IPS DF 6.9 (cell line): Measurements from ENCODE around the gene CRIP1.

Source experiments
- DNase-seq: peaks from one replicate; pipeline ENCODE4 v3.0.0-alpha.2; 2013; ENCODE audit warnings: low read depth, low spot score
- H3K27ac ChIP-seq: one replicate; pipeline ENCODE4 v1.5.1; 2013; ENCODE audit warnings: low read length, control low read depth
- H3K27me3 ChIP-seq: 2 replicates; pipeline ENCODE4 v1.6.1; 2013; ENCODE audit warnings: mild to moderate bottlenecking, low read length; ENCODE audit not compliant: control insufficient read depth, insufficient read depth
- H3K36me3 ChIP-seq: 2 replicates; pipeline ENCODE4 v1.6.1; 2013; ENCODE audit warnings: low read length; ENCODE audit not compliant: control insufficient read depth, insufficient read depth
- H3K4me1 ChIP-seq: 2 replicates; pipeline ENCODE4 v1.6.1; 2013; ENCODE audit warnings: low read length; ENCODE audit not compliant: control insufficient read depth, insufficient read depth
- H3K4me3 ChIP-seq: 2 replicates; pipeline ENCODE4 v1.5.1; 2013; ENCODE audit warnings: mild to moderate bottlenecking, low read length
- H3K9me3 ChIP-seq: 2 replicates; pipeline ENCODE4 v1.6.1; 2013; ENCODE audit warnings: low read length, inconsistent platforms; ENCODE audit not compliant: control insufficient read depth, insufficient read depth
- WGBS: extraction: QIAGEN DNeasy Blood & Tissue Kit; methylation state at CpG from one replicate; pipeline ENCODE4 v1.1.7; 2013; ENCODE audit warnings: mixed read lengths, missing lambda C conversion rate; ENCODE audit not compliant: insufficient read length, insufficient coverage; 5-methylcytosine and 5-hydroxymethylcytosine counted together

CRIP1 gene

DNA sequence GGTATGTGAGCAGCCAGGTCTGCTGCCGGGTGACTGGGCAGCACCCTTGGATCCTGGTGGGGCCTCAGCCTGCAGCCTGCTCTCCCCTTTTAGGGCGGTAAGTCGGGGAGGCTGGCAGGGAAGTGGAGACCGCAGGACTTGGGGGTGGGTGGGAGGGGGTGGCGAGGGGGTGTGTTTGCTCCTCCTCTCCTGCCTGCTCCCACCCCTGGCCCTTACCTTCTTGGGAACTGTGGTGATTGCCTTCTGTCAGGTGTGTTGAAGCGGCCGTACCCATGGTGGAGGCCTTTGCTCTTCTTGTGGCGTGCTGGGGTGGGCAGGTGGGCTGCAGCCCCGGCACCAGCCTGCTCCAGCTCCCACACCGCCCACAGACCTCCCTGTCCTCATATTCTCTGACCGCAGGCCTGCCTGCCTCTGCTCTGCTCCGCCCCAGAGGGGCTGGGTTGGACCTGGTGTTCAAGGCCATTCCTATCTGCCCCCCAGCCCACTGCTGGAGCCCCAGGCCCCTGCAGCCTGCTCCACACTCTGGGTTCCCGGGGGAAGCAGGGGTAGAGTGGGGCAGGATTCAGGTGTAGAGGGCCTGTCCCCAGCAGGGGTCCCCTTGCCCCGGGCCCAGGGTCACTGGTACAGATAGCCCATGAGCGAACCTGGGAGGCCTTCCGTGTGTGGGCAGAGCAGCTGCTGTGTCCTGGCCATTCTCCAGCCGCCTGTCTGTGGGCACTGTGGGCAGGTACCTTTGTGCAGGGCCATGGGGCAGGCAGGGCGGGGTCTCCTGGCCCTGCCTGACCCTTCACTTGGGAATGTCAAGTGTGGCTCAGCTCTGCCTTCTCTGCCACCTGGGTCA, 9.5 kb downstream of the CRIP1 start:
- Histone ChIP-seq H3K27ac (no peak overlapping the region), H3K27me3 (no peaks in the 10 kb centered on the region), H3K4me3 (no peak overlapping the region), H3K9me3 (no peaks in the 10 kb centered on the region), H3K36me3 (no peaks in the 10 kb centered on the region; the same call in 1 of the 2 replicates), H3K4me1 (no peaks in the 10 kb centered on the region; the same call in 1 of the 2 replicates)
- DNase-seq = no peak
- WGBS = no CpG with 5 or more reads among the region's 18 CpGs

DNA sequence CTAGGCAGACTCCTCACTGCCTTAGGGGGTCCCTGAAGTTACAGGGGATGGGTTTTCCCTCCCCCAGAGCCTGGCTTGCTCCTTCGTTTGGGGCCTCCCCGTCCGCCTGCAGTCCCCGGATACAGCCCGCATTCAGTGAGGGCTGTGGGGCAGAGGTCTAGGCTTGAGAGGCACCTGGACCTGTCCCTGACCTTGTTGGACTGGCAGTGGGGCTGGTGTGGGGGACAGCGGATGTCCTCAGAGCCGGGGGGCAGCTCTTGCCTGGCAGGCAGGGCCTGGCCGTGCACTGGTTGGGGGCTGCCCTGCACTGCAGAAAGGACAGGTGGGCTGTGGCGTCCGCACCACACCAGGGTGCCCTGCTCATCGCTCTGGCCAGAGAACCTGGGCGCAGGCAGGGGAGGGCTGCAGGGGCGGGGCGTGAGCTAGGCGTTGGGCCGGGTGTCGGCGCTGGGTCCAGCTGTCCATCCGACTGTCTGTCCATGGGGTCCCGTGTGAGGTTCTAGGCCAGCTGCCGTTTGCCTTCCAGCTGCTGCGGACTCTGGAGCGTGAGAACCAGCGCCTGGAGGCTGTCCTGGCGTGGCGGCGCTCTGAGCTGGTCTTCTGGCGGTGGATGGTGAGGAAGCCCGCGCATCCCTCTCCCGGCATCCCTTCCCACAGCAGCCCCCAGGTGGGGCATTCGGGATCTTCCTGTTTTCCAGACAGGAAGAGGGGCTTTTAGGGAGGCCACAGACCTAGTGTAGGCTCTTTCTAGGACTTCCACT, 10.3 kb downstream of the CRIP1 start:
- Histone ChIP-seq H3K4me1 (no peaks in the 10 kb centered on the region; the same call in 1 of the 2 replicates), H3K9me3 (no peaks in the 10 kb centered on the region), H3K27me3 (no peaks in the 10 kb centered on the region), H3K36me3 (no peaks in the 10 kb centered on the region; the same call in 1 of the 2 replicates), H3K4me3 (no peak overlapping the region; the same call in 1 of the 2 replicates), H3K27ac (no peak overlapping the region)
- WGBS = no CpG with 5 or more reads among the region's 32 CpGs
- DNase-seq = no peak

DNA sequence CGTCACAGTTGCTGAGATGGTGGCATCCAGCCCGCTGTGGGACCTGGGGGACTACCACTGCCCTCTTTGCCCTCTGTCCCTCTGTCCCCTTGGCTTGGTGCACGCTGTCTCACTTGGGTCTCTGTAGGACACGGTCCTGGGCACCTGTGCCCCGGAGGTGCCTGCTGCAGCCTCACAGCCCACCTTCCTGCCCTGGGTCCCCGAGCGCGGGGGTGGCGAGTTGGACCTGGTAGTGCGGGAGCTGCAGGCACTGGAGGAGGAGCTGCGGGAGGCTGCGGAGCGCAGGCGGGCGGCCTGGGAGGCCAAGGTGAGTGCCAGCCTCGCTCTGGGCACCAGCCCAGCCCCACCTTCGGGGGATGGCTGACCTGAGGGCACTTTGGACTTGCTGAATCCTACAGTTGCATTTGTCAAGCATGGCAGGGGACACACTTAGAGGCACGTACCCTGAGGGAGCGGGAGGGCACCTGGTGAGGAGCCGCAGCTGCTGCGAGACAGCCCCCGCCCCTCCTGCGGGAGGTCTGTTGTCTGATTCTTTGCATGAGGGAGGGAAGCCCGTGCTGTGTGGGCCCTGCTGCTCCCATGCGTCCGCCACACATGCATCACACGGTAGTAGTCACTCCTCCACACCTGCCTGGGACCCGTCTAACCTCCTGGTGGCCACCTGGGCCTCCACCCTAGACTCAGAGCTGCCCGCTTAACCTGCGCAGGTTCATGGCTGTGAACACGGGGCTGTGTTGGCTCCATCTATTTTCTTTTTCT, 11.2 kb downstream of the CRIP1 start:
- Histone ChIP-seq H3K36me3 (no peaks in the 10 kb centered on the region; the same call in 1 of the 2 replicates), H3K9me3 (no peaks in the 10 kb centered on the region), H3K27ac (no peak overlapping the region), H3K4me1 (no peaks in the 10 kb centered on the region; the same call in 1 of the 2 replicates), H3K27me3 (no peaks in the 10 kb centered on the region), H3K4me3 (no peak overlapping the region)
- no peak for DNase-seq
- no CpG with 5 or more reads among the region's 31 CpGs for WGBS

DNA sequence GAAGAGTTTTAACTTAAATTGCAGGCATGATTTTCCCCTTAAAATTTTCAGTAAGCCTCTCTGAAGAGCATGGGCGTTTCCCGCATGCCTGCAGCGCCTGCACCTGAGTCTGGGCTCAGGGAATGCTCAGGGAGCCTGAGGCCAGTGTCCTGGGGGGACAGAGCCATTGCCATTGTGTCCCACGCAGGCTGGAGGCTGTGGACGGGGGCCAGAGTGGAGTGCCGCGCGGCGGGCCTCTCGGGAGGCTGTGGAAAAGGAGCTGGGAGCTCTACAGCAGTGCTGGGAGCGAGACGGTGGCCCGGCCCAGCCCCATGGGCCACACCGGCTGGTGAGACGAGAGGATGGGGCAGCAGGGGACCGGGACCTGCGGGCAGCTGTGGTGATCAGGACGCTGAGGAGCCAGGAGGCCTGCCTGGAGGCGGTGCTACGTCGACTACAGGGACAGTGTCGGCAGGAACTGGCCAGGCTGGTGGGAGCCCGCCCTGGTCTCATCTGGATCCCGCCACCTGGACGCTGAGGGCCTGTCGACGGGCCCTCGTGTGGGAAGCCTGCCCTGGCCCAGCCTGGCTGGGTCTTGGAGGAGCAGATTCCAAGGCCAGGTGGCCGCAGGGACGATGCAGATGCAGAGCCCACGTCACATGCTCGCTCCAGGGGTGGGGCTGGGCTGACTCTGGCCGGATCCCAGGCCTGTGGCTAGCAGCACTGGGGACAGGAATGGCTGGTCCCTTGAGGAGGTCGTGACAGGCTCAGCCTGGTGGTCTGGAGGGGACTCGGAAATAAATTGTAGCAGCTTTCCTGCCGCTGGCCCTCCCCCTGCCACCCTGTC, 12.0 kb downstream of the CRIP1 start:
- no peak for DNase-seq
- no peak overlapping the region for H3K27ac ChIP-seq
- H3K4me1 ChIP-seq = no peaks in the 10 kb centered on the region; the same call in 1 of the 2 replicates
- H3K27me3 ChIP-seq = no peaks in the 10 kb centered on the region
- no peaks in the 10 kb centered on the region; the same call in 1 of the 2 replicates for H3K9me3 ChIP-seq
- no CpG with 5 or more reads among the region's 36 CpGs for WGBS
- no peak overlapping the region for H3K4me3 ChIP-seq
- H3K36me3 ChIP-seq = no peaks in the 10 kb centered on the region; the same call in 1 of the 2 replicates

DNA sequence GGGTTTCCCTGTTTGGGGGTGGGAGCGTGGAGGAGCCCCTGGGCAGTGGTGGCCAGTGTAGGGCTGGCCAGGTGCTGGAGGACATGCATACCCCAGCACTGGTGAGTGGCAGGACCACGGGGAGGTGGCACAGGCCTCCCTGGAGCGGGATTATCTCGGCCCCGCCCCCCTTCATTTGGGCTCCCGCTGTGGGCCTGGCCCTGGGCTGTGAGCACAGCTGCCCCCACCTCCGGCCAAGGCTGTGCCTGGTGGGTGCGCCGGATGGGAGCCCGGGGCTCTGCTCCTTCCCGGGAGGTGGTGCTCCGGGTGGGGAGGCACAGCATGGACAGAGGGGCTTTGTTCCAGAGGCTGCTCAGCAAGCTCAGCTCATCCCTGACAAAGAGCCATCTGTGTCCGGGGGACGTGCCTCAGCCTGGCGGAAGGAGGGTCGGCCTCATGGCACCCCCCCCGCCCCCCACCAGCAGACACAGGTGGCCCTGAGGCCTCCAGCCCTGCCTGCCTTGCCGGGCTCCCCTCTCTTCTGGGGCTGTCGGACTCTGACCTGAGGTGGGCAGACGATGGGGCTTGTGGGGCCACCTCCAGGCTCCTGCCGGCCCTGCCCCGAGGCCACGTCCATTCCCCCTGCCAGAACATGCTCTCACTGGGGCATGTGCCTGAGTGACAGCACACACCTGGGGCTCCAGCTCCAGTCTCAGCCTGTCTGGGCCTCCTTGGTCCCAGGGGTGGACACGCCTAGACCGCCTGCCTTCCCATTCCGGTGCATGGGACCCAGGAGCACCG, 12.8 kb downstream of the CRIP1 start:
- no peaks in the 10 kb centered on the region; the same call in 1 of the 2 replicates for H3K4me1 ChIP-seq
- H3K27ac ChIP-seq = no peak overlapping the region
- H3K9me3 ChIP-seq = no peaks in the 10 kb centered on the region; the same call in 1 of the 2 replicates
- H3K36me3 ChIP-seq = no peaks in the 10 kb centered on the region; the same call in 1 of the 2 replicates
- no peak for DNase-seq
- no peak overlapping the region for H3K4me3 ChIP-seq
- WGBS = no CpG with 5 or more reads among the region's 27 CpGs
- H3K27me3 ChIP-seq = no peaks in the 10 kb centered on the region

DNA sequence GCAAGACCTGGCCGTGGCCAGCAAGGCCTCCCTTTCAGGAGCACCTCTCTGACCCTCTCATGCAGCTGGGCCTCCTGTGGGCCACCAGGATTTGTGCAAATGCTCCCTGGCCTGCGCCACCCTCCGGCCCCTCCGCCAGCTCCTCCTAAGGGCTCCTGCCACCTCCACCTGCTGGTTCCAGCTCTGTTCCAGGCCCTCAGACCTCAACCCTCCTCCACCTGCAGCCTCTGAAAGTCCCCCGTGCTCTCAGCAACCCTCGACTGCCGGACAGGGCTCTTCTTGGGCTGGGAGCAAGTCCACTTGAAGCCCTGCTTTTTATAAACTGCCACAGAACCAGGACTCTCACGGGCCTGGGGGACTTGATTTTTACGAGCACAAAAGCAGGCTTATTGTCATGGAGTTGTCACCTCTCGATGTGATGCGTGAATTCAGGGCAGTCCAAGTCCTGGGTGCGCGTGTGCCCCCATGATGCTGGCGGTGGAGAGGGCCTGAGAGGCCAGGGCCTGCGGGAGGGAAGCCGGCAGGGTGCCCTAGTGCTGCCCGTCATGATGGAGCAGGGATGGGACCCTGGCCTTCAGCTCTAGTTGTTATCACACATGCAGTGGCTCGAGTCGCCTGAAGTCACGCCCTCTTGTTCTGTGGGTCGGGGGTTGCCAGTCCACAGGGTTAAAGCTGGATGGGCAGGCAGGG, 13.5 kb downstream of the CRIP1 start:
- Histone ChIP-seq H3K27ac (no peak overlapping the region), H3K36me3 (no peaks in the 10 kb centered on the region; the same call in 1 of the 2 replicates), H3K4me1 (no peaks in the 10 kb centered on the region; the same call in 1 of the 2 replicates), H3K27me3 (no peaks in the 10 kb centered on the region), H3K9me3 (no peaks in the 10 kb centered on the region; the same call in 1 of the 2 replicates), H3K4me3 (no peak overlapping the region)
- DNase-seq = no peak
- no CpG with 5 or more reads among the region's 21 CpGs for WGBS

DNA sequence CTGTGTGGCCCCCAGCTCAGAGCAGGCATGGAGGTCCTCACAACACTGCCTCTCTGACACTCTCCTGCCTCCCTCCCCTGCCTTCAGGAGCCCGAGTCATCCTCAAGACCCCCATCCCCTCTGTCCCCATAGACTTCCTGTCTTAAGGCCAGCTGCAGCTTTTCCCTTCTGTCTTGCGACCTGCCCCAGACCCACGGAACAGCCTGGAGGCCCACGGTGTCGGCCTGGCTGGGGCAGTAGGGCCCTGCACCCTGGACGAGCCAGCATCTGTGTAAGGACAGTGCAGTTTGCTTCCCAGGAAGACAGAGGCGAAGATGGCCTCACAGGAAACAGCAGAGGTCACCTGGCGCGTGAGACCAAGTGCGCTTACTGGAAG, 14.0 kb downstream of the CRIP1 start:
- Histone ChIP-seq H3K27me3 (no peaks in the 10 kb centered on the region), H3K27ac (no peak overlapping the region), H3K36me3 (no peaks in the 10 kb centered on the region; the same call in 1 of the 2 replicates), H3K9me3 (no peaks in the 10 kb centered on the region; the same call in 1 of the 2 replicates), H3K4me3 (no peak overlapping the region), H3K4me1 (no peaks in the 10 kb centered on the region; the same call in 1 of the 2 replicates)
- no peak for DNase-seq
- no CpG with 5 or more reads among the region's 10 CpGs for WGBS

DNA sequence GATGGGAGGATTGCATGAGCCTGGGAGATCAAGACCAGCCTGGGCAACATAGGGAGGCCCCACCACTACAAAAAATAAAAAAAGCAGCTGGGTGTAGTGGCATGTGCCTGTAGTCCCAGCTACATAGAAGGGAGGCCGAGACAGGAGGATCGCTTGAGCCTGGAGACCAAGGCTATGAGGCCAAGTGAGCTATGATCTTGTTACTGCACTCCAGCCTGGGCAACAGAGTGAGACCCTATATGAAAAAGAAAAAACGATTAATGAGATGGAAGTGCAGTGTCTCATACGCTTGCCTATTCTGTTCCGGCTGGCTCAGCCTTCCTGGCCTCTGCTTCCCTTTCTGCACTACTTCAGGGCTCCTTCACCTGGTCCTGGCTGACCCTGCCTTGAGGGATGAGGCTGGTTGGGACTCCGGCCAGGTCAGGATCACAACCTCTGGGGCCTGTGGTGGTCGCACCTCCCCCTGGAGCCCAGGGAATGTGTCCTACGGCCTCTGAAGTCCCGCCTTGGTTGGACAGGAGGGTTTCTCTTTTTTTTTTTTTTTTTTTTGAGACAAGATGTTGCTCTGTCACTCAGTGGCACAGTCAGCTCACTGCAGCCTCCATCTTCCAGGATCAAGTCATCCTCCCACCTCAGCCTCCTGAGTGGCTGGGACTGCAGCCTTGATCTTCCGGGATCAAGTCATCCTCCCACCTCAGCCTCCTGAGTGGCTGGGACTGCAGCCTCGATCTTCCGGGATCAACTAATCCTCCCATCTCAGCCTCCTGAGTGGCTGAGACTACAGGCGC, 15.0 kb downstream of the CRIP1 start:
- Histone ChIP-seq H3K27ac (no peak overlapping the region), H3K9me3 (no peaks in the 10 kb centered on the region; the same call in 1 of the 2 replicates), H3K4me3 (no peak overlapping the region), H3K4me1 (no peaks in the 10 kb centered on the region; the same call in 1 of the 2 replicates), H3K36me3 (no peaks in the 10 kb centered on the region; the same call in 1 of the 2 replicates), H3K27me3 (no peaks in the 10 kb centered on the region)
- no peak for DNase-seq
- WGBS = no CpG with 5 or more reads among the region's 13 CpGs
